ENCODE results near the gene RTP2. TPM values are rescaled to one million over a fixed set of nuclear protein-coding genes. Genes with fewer than 3 reads are reported as not detected.

Gene RTP2
- total and polyA plus RNA-seq, 2 experiments from 2014 or later: not detected

- H3K4me3 Mint-ChIP-seq: no peak overlapping the region; the same call in 2 of the 3 replicates
- no peak for TF ChIP-seq CTCF (conservative IDR thresholded peaks at IDR 0.05; ENCODE audit: low read depth in 2 of 2)
- TF ChIP-seq CREB1 (CRISPR knock-in tag; IDR thresholded peaks at IDR 0.05; ENCODE audit: low read depth): no peak
- no peak for TF ChIP-seq EZH2 (IDR thresholded peaks at IDR 0.05; ENCODE audit: low read depth, unreplicated experiment)
- TF ChIP-seq JUNB (IDR thresholded peaks at IDR 0.05; ENCODE audit: unreplicated experiment): no peak
- no peak for TF ChIP-seq ZNF462 (CRISPR knock-in tag; IDR thresholded peaks at IDR 0.05)
- TF ChIP-seq ZNF331 (CRISPR knock-in tag; IDR thresholded peaks at IDR 0.05; ENCODE audit: low read depth): no peak
- TF ChIP-seq EZH2phosphoT487 (IDR thresholded peaks at IDR 0.05; ENCODE audit: unreplicated experiment): no peak
- no peak for TF ChIP-seq POLR2AphosphoS5 (IDR thresholded peaks at IDR 0.05; ENCODE audit: low read depth)
- no peak for TF ChIP-seq STAT1 (IDR thresholded peaks at IDR 0.05; ENCODE audit: unreplicated experiment)
- TF ChIP-seq REST (IDR thresholded peaks at IDR 0.05; ENCODE audit: unreplicated experiment): no peak
- TF ChIP-seq NANOG (IDR thresholded peaks at IDR 0.05; ENCODE audit: borderline replicate concordance): no peak
- TF ChIP-seq ZNF114 (CRISPR knock-in tag; IDR thresholded peaks at IDR 0.05): no peak
- TF ChIP-seq ETS1 (IDR thresholded peaks at IDR 0.05): no peak
- Histone ChIP-seq H3K79me2 (replicated peaks; ENCODE audit: insufficient read depth) (0 out of 2 replicates have a peak, but pooled peaks cover 3% of the 10 kb centered on the region), H3K9me2 (ENCODE audit: insufficient read depth) (no peaks in the 10 kb centered on the region), H3K27me3 (ENCODE audit: insufficient read depth) (peaks cover 20% of the 10 kb centered on the region), H3K4me2 (peak overlapping the region; percentile 92), H3K27ac (ENCODE audit: low read depth) (peak overlapping the region; percentile 60; the same call in 1 of the 2 replicates), H2AFZ (no peak overlapping the region), H3K36me3 (ENCODE audit: insufficient read depth) (no peaks in the 10 kb centered on the region), H3F3A (replicated peaks; ENCODE audit: low read depth) (no peaks in the 10 kb centered on the region), H3K4me1 (ENCODE audit: insufficient read depth) (peaks cover 41% of the 10 kb centered on the region), H3K4me3 (no peak overlapping the region), H4K20me1 (replicated peaks; ENCODE audit: insufficient read depth) (no peaks in the 10 kb centered on the region)
- no peaks in the 10 kb centered on the region; the same call in 2 of the 3 replicates for H3K36me3 Mint-ChIP-seq (ENCODE audit: low read depth)
- peaks cover 60% of the 10 kb centered on the region for H3K4me1 Mint-ChIP-seq
- no peak for ATAC-seq
- DNase-seq (ENCODE audit: low spot score): no peak
- H3K27ac Mint-ChIP-seq: peak overlapping the region; percentile 100
- H3K27me3 Mint-ChIP-seq (ENCODE audit: insufficient read depth, low read depth, poor library complexity): peaks cover 18% of the 10 kb centered on the region
- no peaks in the 10 kb centered on the region for H3K9me3 Mint-ChIP-seq
Observed at GRCh38 chr3:187747506-187747905, 45.1 kb upstream of the RTP2 start.

Measured in GM23338 (cell line).